Tibial nerve (tissue), 4 donors: ENCODE data around the gene RSAD1.

ENCODE experiments used
- CTCF ChIP-seq, 5 experiments: fragments of 200-600 bp in 3 of 5; fragments of 450-650 bp in 2 of 5; sonication (generic) in 3 of 5; IDR thresholded peaks; one replicate each; pipeline ENCODE4 v1.5.1; 2016 to 2019; ENCODE audit warnings: antibody characterized with exemption in 5 of 5, mild to moderate bottlenecking in 3 of 5, moderate library complexity in 2 of 5
- EP300 ChIP-seq, 2 donors: sonication (generic); formaldehyde crosslinking; IDR thresholded peaks; one replicate each; pipeline ENCODE4 v1.6.1; 2017; ENCODE audit warnings: antibody characterized with exemption in 2 of 2, mild to moderate bottlenecking in 1 of 2
- POLR2A ChIP-seq, 2 donors: fragments of 450-650 bp; IDR thresholded peaks; one replicate each; pipeline ENCODE4 v1.6.1; 2017; ENCODE audit warnings: antibody characterized with exemption in 2 of 2, mild to moderate bottlenecking in 2 of 2, moderate library complexity in 2 of 2

- TF ChIP-seq CTCF (IDR thresholded peaks at IDR 0.05) (no peak), POLR2A (IDR thresholded peaks at IDR 0.05) (no peak), EP300 (IDR thresholded peaks at IDR 0.05) (no peak)
These were observed 17.0 kb upstream of the RSAD1 start for GRCh38 chr17:50461550-50462132.
